Keratinocyte (primary cell): ENCODE measurements around the gene PRSS33. TPM values are rescaled to one million over a fixed set of nuclear protein-coding genes. Genes with fewer than 3 reads are reported as not detected.

Source experiments
- DNase-seq: peaks from one replicate; pipeline ENCODE4 v3.0.0-alpha.2; 2011; ENCODE audit warnings: low read depth, missing footprints, low spot score
- FAIRE-seq: peaks from 2 replicates; lab custom pipeline; 2011; peaks lifted over from hg19 to GRCh38; lab: Jason Lieb, UNC
- H2AFZ ChIP-seq: 2 replicates; pipeline ENCODE4 v1.6.0; 2012; ENCODE audit warnings: low read length, control low read depth, inconsistent platforms; ENCODE audit not compliant: control insufficient read depth
- H3K27ac ChIP-seq: 2 replicates; pipeline ENCODE4 v1.5.1; 2011; ENCODE audit warnings: low read length; ENCODE audit not compliant: control insufficient read depth, insufficient read depth
- H3K27me3 ChIP-seq: 3 replicates; pipeline ENCODE4 v1.6.0; 2011; ENCODE audit warnings: low read length; ENCODE audit not compliant: control insufficient read depth, insufficient read depth; ENCODE audit errors: extremely low read depth
- H3K36me3 ChIP-seq, 2 experiments: 2 replicates in 1 of 2; 3 replicates in 1 of 2; pipeline ENCODE4 v1.5.1; 2011; ENCODE audit warnings: low read length in 2 of 2, mild to moderate bottlenecking in 1 of 2; ENCODE audit not compliant: control insufficient read depth in 2 of 2, insufficient read depth in 2 of 2; ENCODE audit errors: extremely low read depth in 1 of 2
- H3K4me1 ChIP-seq: 3 replicates; pipeline ENCODE4 v1.5.1; 2011; ENCODE audit warnings: low read length; ENCODE audit not compliant: control insufficient read depth, insufficient read depth; ENCODE audit errors: extremely low read depth
- H3K4me2 ChIP-seq: 3 replicates; pipeline ENCODE4 v1.6.0; 2011; ENCODE audit warnings: low read depth, low read length; ENCODE audit not compliant: control insufficient read depth, insufficient read depth; ENCODE audit errors: extremely low read depth
- H3K4me3 ChIP-seq, 3 experiments: fragments of 200-600 bp in 1 of 3; sonication (generic) in 1 of 3; 2 replicates in 2 of 3; 3 replicates in 1 of 3; pipeline ENCODE4 v1.5.1; 2011 to 2016; ENCODE audit warnings: low read length in 3 of 3, mild to moderate bottlenecking in 3 of 3, control low read depth in 2 of 3, inconsistent platforms in 1 of 3, low read depth in 1 of 3, mixed read lengths in 1 of 3, mixed run types in 1 of 3, moderate library complexity in 1 of 3; ENCODE audit not compliant: control insufficient read depth in 2 of 3, insufficient read depth in 2 of 3; ENCODE audit errors: extremely low read depth in 1 of 3
- H3K79me2 ChIP-seq: 2 replicates; pipeline ENCODE4 v1.6.0; 2012; ENCODE audit warnings: low read length; ENCODE audit not compliant: control insufficient read depth, insufficient read depth
- H3K9ac ChIP-seq: 3 replicates; pipeline ENCODE4 v1.6.0; 2011; ENCODE audit warnings: low read length; ENCODE audit not compliant: control insufficient read depth, insufficient read depth; ENCODE audit errors: extremely low read depth
- H3K9me1 ChIP-seq: 3 replicates; pipeline ENCODE4 v1.6.0; 2011; ENCODE audit warnings: low read length; ENCODE audit not compliant: control insufficient read depth, insufficient read depth; ENCODE audit errors: extremely low read depth
- H3K9me3 ChIP-seq: 2 replicates; pipeline ENCODE4 v1.5.1; 2012; ENCODE audit warnings: low read depth, low read length; ENCODE audit not compliant: control insufficient read depth
- H4K20me1 ChIP-seq: 3 replicates; pipeline ENCODE4 v1.6.0; 2011; ENCODE audit warnings: low read length; ENCODE audit not compliant: control insufficient read depth, insufficient read depth; ENCODE audit errors: extremely low read depth
- CTCF ChIP-seq, 3 experiments: IDR thresholded peaks in 1 of 3; conservative IDR thresholded peaks in 1 of 3; optimal IDR thresholded peaks in 1 of 3; 2 replicates in 2 of 3; 3 replicates in 1 of 3; pipeline versions ENCODE3 to v1.5.1; 2011; ENCODE audit warnings: low read length in 3 of 3, mild to moderate bottlenecking in 3 of 3, moderate library complexity in 2 of 3, control low read depth in 1 of 3, inconsistent platforms in 1 of 3; ENCODE audit not compliant: insufficient read depth in 2 of 3; ENCODE audit errors: extremely low read depth in 1 of 3
- EZH2 ChIP-seq: IDR thresholded peaks from one replicate; pipeline ENCODE4 v1.6.1; 2012; ENCODE audit warnings: inconsistent platforms, mild to moderate bottlenecking, low read length, moderate library complexity
- dilution Hi-C: fragments of 300-500 bp; cut with MboI; formaldehyde crosslinking; loops from one replicate; pipeline ENCODE4 v1.7.0; 2020; ENCODE audit warnings: low sequenced_read_pairs; ENCODE audit not compliant: extremely low pct_ligation_motif_present
- polyA plus RNA-seq, 5 experiments: library from polyadenylated mRNA; depleted of rRNA in 3 of 5; stranded (reverse) in 3 of 5; stranded (forward) in 1 of 5; unstranded in 1 of 5; fragments of >200 nt; gene quantifications; 1 replicate in 1 of 5; 2 replicates in 3 of 5; 3 replicates in 1 of 5; pipeline versions ENCODE4 v1.2.1 to v1.2.3, GENCODE V29; 2011 to 2012; ENCODE audit warnings: missing spikeins in 2 of 5, low read depth in 1 of 5, low replicate concordance in 1 of 5

The PRSS33 gene
- polyA plus RNA-seq, 1 donor (not counting 4 experiments of a cell fraction or from before 2014, with no cell fraction given), result not detected

DNA sequence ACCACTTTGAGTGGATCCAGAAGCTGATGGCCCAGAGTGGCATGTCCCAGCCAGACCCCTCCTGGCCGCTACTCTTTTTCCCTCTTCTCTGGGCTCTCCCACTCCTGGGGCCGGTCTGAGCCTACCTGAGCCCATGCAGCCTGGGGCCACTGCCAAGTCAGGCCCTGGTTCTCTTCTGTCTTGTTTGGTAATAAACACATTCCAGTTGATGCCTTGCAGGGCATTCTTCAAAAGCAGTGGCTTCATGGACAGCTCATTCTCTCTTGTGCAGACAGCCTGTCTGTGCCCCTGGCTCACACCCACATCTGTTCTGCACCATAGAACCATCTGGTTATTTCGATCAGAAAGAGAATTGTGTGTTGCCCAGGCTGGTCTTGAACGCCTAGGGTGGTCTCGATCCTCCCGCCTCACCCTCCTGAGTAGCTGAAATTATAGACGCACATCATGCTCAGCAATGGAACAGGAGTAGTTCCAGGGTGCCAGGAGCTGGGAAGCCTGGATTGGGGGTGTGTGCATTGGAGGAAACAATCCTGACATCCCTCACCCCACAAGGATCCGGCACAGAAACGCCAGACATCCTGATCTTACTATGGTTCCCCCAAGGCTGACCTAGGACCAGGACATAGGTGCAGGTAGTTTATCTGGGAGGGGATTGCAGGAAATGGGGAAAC is 34.3 kb upstream of the PRSS33 start:
- H3K27me3 ChIP-seq, result peaks cover 38% of the 10 kb centered on the region
- no peak overlapping the region for H3K9ac ChIP-seq
- FAIRE-seq (no peak), DNase-seq (no peak)
- H3K36me3 ChIP-seq, result no peaks in the 10 kb centered on the region
- dilution Hi-C loops, result no loop called here
- H3K9me1 ChIP-seq, result no peaks in the 10 kb centered on the region
- peaks cover under 1% of the 10 kb centered on the region for H3K4me1 ChIP-seq
- no peak for TF ChIP-seq EZH2
- TF ChIP-seq CTCF (optimal IDR thresholded peaks at IDR 0.05 in 1 of 3, IDR thresholded peaks at IDR 0.05 in 1 of 3, conservative IDR thresholded peaks at IDR 0.05 in 1 of 3; ENCODE audit: extremely low read depth in 1 of 3, insufficient read depth in 2 of 3, low read length in 3 of 3), result no peak
- H3K4me2 ChIP-seq, result no peak overlapping the region
- H4K20me1 ChIP-seq, result no peaks in the 10 kb centered on the region
- no peak overlapping the region for H2AFZ ChIP-seq
- H3K79me2 ChIP-seq, result no peaks in the 10 kb centered on the region
- no peaks in the 10 kb centered on the region for H3K9me3 ChIP-seq
- no peak overlapping the region for H3K4me3 ChIP-seq
- no peak overlapping the region for H3K27ac ChIP-seq

DNA sequence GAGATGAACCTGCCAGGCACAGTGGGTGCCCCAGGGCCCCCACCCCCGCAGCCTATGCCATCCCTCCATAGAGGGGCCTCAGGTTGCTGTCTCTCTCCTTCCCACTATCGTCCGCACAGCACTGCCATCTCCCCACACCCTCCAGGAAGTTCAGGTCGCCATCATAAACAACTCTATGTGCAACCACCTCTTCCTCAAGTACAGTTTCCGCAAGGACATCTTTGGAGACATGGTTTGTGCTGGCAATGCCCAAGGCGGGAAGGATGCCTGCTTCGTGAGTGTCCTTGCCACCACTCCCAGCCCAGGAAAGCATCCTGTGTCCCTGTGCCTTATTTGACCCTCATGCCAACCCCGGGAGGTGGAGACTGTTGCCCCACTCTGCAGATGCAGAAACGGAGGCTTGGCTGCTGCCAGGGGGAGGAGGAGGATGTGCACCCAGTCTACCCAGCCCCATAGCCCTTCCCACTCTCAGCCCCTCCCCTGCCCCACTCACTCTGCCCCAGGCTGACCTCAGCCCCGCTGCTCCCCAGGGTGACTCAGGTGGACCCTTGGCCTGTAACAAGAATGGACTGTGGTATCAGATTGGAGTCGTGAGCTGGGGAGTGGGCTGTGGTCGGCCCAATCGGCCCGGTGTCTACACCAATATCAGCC is 33.6 kb upstream of the PRSS33 start:
- Histone ChIP-seq H3K4me1 (no peaks in the 10 kb centered on the region), H3K4me3 (no peak overlapping the region), H3K27ac (no peak overlapping the region), H3K79me2 (no peaks in the 10 kb centered on the region), H3K4me2 (no peak overlapping the region), H3K36me3 (no peaks in the 10 kb centered on the region), H3K9me1 (no peaks in the 10 kb centered on the region), H3K9me3 (no peaks in the 10 kb centered on the region), H3K27me3 (peaks cover 32% of the 10 kb centered on the region), H2AFZ (no peak overlapping the region), H4K20me1 (no peaks in the 10 kb centered on the region), H3K9ac (no peak overlapping the region)
- dilution Hi-C loops, result no loop called here
- FAIRE-seq (no peak), DNase-seq (no peak)
- TF ChIP-seq CTCF (optimal IDR thresholded peaks at IDR 0.05 in 1 of 3, IDR thresholded peaks at IDR 0.05 in 1 of 3, conservative IDR thresholded peaks at IDR 0.05 in 1 of 3; ENCODE audit: extremely low read depth in 1 of 3, insufficient read depth in 2 of 3, low read length in 3 of 3) (no peak), EZH2 (no peak)
